HG02678 (cell line): Measurements from ENCODE around the gene PFKP.

Experiments
- ATAC-seq: cut with Tn5 transposase; IDR thresholded peaks from one replicate; pipeline ENCODE4 v1.9.1; 2021; ENCODE audit warnings: mild to moderate bottlenecking, moderate library complexity; ENCODE audit not compliant: unreplicated experiment

Gene PFKP

DNA sequence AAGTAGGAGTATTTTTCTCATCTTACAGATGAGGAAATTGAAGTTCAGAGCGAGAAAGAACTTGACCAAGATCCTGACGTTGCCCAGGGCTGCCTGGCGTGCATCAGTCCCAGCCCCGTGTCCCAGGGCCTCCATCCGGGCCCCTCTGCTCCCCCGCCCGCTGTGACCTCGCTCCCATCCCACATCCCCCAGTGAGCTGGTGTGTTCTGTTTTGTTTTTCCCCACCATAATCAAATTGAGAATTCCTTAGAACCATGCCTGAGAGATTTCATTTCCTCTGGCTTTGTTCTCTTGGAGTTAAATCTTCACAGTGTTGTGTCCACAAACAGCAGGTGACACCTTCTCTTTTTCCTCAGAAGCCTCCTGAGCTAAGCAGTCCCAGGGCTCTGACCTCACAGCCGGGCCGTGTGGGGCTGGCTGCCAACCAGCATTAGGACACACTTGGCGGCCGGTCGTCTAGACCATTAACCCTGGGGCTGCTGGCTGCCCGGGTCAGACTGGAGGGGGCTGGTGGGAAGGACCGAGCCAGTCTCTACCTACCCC lies 44.3 kb downstream of the PFKP start:
- ATAC-seq: no peak

DNA sequence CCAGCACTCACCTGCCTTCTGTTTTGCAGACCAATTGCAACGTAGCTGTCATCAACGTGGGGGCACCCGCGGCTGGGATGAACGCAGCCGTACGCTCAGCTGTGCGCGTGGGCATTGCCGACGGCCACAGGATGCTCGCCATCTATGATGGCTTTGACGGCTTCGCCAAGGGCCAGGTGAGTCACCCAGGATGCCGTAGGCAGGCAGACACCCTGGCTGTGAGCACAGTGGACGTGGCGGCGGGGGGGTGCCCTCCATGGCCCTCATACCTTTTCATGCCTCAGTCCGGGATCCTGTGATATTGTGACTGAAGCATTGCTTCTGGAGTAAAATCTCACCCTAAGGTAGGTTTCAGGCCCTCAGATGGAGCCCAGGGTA lies 46.0 kb downstream of the PFKP start:
- no peak for ATAC-seq

DNA sequence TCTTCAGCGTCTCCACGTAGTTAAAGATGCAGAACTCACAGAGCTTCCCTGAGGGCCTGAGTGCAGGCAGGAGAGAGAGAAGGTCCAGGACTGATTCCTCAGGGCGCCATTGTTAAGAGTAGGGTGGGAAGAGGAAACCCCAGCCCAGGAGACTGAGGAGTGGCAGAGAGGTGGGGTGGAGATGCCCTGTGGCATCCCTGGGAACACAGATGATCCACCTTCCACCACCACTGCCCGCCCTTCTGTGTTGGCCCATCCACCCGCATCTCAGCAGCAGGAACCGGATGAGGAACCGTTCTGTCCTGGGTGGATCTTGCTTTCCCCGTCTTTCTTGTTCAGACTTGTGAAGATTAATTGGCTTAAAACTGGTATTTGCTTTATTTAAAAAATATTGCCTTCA lies 48.3 kb downstream of the PFKP start:
- ATAC-seq: no peak

DNA sequence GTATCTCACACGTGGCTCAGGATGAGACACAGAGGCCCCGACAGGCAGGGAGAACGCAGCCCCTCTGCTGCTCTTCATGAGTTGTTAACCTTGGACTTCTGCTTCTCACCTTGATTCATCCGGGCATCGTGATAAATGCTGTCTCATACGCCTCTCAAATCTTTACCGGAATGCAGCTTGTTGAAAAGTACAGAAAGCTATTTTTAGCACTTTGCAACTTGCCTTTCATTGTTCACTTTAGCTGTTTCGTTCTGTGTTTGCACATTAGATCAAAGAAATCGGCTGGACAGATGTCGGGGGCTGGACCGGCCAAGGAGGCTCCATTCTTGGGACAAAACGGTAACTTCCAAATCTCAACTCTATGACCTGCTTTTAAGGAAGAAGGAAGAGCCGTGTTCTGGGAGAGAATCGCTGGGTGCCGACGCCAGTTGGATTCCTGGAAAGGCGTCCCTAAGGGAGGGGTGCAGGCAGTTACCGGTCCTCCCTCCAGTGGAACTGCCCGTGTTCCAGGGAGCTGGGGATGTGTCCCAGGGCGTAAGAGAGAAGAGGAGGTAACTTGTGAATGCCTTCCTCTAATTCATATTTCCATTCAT lies 49.3 kb downstream of the PFKP start:
- no peak for ATAC-seq

DNA sequence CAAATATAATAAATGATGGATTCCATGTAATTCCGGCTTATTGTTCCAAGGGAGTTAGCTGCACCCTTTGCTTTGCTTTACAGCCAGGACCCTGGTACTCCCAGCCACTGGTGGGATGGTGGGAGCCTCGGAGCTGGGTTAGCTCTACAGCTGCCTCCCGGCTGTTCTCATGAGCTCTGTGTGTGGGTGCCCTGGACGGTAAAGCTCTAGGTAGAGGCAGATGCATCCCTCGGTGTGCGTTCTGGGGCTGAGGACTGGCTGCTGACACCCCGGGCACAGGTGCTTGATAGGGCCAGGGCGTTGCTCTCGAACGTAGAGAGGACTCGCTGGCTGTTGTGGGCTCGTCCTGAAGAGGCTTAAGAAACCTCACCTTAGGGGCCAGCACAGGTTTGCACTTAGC lies 50.1 kb downstream of the PFKP start:
- no peak for ATAC-seq

DNA sequence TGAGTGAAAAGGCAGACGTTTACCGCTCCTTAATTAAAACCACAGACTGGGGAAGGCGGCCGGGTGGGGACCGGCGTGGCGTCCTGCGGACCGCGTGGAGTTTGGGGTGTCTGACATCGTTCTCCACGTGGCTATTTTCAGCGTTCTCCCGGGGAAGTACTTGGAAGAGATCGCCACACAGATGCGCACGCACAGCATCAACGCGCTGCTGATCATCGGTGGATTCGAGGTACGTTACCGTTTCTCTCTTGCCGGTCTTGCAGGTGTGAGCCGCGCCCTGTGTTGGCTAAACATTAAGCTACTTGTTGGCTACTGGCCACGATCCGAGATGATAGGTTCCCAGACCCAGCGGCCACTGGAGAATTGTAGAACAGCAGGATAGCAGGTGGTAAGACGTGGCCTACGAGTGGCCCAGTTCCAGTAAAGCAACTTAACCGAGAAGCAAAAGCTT lies 51.3 kb downstream of the PFKP start:
- ATAC-seq: no peak

DNA sequence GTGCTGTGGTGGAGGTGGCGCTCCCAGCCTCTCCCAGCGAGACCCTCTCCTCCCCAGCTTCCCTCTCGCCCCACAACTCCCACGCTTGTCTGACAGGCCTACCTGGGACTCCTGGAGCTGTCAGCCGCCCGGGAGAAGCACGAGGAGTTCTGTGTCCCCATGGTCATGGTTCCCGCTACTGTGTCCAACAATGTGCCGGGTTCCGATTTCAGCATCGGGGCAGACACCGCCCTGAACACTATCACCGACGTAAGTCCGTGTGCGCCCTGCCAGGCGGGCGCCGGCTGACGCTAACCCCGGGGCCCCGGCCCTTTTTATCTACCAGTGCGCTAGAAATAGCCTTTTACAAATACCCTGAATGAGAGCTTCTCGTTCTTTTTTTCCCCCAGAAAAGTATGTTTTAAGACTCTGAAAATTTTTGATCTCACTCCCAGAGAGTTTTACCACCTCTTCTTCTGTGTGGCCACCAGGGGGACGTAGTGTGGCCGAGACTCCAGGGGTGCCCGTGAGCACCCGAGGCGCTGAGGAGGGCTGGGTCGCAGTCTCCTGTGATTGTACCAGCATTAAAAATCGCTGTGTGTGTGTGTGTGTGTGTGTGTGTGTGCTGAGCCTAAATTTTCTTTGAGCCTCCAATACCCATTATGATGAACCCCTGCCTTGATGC lies 52.6 kb downstream of the PFKP start:
- ATAC-seq: no peak

DNA sequence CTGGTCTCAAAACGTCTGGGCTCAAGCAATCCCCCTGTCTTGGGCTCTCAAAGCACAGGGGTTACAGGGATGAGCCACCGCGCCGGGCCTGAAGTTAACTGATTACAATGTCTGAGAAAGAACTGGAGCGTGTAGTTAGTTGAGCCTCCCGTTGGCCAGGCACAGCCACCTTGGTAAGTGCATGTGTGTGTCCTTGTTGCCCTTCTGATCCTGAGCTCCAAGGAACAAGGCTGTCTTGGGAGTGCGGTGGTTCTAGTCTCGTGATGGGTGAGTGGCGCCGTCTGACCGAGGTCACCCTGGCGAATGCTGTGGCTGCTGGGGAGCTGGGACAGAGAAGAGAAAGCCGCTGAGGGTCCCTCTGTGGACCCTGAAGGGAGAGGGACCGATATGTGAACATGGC lies 54.7 kb downstream of the PFKP start:
- no peak for ATAC-seq

DNA sequence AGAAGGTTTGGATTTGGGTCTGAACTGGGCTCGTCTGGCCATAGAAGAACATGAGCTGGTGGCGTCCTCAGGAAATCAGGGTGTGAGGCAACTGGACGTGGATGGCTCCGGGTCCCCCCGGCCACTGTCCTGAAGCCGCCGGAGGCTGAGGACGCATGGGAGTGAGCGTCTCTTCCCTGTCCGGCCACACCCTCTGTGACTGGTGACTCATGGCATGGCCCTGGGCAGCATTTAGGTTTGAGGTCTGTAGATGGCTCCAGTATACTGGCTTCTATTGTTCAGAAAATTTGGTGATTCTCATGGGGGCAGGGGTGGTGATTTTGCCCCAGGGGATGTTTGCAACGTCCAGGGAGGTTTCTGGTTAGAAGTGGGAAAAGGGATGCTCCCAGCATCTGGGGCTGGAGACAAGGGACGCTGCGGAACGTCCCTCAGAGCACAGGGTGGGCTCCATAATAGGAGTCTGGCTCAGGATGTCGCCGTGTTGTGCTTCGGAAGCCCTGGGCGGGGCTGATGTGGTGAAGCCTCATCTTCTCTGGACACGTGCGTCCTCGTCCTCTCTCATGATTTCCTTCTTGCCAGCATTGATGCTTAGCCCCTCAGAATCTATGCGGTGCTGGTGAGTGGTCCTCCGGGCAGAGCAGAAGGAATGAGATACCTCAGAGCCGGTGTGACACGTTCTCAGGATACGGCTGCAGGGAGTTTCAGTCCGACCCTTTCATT lies 55.3 kb downstream of the PFKP start:
- ATAC-seq: no peak

DNA sequence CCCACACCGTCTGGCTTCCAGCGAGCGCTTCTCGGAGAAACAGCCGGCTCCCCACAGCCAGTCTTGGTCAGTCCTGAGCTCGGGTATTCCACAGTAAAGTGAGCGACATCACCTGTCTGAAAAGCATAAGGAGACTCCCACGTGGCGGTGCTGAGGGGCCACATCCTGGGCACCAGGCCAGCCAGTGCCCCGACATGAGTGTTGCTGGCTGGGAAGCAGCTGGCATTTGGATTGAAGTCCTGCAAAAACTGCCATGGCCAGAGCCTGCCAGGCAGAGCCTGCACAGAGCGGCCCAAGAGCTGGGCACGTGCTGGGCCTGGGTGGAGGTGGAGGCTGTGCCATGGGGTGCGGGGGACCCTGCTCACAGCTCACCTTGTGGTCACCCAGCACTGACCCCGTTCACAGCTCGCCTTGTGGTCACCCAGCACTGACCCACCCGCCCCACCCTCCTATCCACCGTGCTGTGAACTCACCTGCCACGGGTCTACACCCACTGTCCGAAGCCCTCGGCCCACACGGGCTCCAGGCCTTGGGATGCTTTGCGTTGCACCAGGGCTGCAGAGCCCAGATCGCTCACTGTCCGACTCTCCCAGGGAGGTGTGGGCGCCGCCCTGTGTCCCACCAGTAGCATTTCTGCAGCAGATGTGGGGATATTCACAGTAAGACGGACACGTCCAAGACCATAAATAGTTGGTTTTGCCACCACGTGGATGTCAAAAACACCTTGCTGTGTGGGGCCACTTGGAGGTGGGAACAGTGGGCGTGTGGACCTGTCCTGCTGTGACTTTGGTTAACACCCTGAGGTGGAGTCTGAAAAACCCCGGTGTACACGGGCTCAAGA lies 56.4 kb downstream of the PFKP start:
- no peak for ATAC-seq

DNA sequence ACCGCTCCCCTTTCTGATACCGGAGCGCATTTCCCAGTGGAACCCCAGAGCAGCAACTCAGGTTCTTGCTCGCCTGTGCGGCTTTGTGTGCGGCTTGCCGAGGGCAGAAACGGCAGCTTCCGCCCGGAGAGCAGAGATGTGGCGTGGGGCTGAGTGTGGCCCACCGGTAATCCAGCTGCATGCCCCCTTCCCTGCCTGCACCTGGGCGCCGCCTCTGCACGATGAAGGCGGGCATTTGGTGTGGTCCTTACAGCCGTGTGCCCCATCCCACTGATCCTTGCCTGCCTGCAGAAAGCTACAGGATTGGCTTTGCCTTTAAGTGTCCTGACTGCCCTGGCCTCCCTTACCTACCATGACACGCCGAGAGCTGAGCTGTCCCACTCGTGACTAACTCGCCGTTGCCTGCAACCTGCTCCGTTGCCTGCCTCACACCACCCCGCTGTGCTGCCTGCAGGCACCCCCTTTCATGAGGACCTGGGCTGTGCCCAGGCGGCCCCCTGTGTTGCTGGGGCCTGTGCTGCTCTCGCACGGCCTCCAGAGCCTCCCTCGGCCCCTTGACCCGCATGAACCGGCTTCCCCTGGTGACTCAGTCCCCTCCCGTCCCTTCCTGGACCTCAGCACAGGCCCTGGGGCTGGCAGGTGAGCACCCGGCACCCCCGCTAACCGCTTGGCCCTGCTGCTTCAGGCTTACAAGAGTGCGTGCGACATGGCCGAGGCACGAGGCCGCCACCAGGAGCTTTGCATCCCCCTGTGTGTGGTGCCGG lies 57.2 kb downstream of the PFKP start:
- ATAC-seq: no peak

DNA sequence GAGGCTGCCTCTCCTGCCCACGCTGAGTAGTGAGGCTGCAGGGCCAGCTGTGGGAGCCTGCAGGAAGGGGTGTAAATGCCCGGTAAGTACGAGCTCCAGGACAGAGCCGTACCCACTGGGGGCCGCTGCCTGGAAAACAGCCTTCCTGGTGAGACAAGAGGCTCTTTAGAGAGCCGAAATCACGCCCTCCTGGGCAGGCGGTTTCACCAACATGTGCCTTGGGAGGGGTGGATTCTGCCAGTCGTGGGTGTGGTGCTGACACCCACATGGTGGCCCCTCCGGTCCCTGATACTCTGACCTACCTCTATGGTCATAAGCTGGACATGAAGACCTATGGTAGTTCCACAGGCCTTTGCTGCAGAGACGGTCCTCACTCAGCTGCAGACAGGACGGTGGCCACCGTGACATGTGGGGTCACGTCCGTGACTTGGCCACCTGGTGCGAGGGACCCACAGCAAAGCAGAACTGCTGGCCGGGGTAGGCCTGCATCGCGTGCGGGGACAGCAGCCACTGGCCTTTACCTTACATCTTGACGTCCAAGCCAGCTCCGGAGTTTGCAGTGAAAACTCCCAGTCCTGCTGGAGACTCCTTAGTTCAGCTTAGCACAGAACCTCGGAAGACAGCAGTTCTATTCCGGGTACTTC lies 58.3 kb downstream of the PFKP start:
- ATAC-seq: no peak

DNA sequence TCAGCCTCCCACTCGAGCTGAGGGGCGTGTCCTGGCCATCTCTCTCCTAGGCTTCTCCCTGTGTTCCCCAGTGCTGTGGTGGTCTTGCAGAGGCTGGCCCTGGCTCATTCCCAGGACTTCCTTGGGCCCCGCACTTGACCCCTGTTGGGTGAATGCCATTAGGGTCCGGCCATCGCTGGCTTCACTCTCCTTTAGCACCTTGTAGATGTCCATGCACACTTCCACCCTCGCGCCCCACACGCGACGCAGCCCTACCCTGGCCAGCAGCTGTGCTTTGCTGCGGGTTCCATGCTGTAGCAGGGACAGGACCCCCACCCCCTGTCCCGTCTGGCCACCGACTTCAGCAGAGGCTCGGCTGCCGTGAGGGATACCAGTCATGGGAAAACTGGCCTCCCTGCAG lies 58.9 kb downstream of the PFKP start:
- ATAC-seq: no peak

DNA sequence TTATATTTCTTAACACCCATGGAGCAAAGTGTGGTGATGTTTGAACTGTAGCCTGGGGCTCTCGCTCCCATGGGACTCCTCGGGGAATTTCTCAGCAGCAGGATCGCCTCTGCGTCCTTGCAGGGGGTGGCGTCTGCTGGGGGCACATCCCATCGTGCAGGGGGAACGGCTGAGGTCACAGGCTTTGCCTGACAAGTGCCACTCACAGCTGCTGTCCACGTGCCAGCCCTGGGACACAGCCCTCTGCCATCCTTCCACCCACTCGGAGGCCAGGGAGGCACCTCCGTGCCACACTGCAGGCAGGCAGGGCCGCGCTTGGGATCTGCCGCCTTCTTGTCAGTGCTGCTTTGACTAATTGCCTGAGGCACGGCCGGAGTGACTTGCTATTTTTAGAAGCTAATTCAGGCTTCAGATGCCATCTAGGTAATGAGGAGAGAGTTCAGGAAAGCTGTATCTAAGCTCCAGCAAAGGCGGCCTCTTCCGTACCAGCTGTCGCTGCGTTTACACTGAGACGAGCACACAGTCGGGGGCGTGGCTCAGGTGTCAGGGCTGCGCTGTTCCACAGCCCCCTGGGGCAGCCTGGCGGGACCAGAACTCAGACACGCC lies 59.5 kb downstream of the PFKP start:
- no peak for ATAC-seq

DNA sequence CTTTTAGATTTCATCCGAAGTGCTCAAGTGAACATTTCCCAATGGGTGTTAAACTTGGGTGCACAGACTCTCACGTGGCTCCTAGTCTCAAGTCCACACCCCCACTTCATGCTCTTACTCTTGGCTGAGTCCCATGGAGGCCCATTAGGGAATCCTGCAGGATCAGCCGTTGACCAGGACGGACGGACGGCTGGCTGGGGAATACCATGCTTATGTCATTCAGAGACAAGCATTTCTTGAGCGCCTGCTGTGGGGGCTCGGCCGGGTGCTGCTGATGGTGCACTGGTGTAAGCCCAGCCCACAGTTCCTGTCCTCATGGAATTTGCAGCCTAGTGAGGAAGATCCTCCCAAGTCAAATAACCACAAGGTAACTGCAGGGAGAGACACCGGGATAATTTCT lies 60.6 kb downstream of the PFKP start:
- ATAC-seq: no peak

DNA sequence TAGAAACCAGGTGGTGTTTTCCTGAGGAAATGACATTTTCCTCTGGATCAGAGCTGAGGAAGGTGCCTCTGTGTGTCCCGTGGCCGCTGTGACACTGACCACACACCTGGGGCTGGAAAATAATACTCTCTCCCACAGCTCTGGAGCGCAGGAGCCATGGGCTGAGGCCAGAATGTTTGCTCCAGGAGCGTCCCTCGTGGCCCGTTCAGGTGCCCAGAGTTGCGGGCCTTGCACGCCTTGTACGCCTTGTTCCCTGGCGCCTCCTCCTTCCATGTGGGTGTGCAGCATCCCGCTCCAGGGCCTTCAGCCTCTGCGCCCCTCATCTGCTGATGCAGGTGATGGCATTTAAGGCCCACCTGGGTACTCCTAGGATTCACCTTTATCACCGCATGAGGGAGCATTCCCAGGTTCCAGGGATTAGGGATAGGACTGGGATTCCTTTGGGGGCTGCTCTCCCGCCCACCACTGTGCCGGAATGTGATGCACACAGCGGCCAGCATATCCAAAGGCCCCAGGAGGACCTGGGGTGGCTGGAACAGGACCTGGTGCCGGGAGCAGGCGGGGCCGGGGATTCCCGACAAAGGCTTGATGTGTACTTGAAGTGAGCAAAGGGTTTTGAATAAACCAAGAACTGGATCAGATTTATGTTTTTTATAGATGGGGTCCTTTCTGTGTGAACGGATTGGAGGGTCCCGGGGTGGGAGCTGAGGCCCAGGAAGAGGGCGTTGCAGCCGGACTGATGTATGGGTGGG lies 61.2 kb downstream of the PFKP start:
- ATAC-seq: no peak

DNA sequence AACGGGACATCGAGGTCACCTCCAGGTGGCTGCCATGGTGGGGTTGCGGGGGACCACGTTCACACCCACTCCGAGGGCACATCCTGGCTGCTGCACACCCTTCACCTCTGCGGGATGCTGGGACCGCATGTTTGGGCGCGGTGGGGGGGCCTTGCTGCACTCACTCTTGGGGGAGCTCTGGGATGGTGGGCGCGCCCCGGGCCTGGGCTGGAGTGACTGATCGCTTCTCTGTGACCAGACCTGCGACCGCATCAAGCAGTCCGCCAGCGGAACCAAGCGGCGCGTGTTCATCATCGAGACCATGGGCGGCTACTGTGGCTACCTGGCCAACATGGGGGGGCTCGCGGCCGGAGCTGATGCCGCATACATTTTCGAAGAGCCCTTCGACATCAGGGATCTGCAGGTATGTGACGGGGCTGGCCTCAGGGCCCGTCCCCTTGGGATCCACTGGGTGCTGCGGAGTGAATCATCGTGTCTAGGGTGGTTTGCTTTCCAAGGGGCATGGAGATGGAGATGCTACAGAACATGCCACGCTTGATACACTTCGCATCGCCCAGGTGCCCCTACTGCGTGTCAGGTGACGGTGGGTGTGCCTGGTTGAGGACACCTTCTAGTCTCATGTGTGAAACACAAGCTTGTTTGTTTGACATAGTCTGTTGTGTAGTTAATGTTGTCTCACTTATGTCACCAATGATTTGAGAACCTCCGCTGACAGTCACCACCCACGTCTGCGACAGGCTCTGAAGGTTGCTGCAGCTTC lies 62.4 kb downstream of the PFKP start:
- no peak for ATAC-seq

DNA sequence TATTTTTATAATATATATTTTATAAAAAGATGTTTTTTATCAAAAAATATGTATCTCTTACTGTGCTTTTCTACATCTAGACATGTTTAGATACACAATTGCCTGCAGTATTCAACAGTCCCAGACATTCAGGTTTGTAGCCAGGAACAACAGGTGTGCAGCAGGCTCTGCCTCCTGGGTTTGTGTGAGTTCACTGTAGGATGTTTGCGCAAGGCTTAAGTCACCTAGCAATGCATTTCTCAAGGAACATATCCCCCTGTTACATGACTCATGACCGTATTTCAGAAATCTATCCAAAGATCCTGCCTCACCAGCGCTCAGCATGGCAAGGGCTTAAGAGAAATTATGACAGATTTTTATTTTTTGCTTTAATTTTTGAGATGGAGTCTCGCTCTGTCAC lies 63.8 kb downstream of the PFKP start:
- no peak for ATAC-seq
